Stimulated activated CD4-positive, alpha-beta T cell treated with anti-CD3 and anti-CD28 coated beads, Interleukin-12 subunit alpha, Interleukin-12 subunit beta, amount 100 ng/mL, for 4 hours (primary cell): ENCODE data around the gene MEIS2.

Experiments used
- DNase-seq: peaks from one replicate; pipeline ENCODE4 v3.0.0-alpha.2; 2020

Gene MEIS2

DNA sequence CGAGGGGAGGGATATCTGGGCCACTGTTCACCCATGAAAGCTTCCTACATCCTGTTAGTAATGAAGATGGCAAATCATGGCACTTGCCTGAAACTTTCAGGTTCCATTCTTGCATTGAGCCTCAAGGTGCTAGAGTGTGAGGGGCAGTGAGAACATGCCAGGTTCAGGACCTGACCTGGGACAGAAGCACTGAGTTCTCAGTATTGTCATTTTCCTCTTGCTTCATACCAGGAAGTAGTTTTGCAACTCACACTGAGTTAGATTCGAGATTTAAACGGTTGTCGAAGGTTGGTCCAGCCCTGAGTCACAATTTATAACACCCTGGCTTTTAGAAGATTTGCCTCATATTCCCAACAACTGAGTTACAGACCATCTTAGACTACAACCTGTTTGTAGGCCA lies 11.8 kb upstream of the MEIS2 start:
- no peak for DNase-seq

DNA sequence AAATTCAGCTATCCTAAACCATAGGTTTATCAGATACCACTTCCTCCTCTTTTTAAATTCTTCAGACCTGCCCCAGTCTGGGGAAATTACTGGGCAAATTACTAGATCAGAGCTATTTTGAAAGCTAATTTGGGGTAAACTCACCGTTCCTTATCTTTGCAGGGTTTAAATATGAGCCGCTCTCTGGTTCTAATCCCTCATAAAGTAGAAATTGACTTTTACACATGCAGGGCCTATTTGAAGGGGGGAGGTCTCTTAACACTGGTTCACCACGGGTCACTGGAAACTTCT lies 11.0 kb upstream of the MEIS2 start:
- DNase-seq, result no peak

DNA sequence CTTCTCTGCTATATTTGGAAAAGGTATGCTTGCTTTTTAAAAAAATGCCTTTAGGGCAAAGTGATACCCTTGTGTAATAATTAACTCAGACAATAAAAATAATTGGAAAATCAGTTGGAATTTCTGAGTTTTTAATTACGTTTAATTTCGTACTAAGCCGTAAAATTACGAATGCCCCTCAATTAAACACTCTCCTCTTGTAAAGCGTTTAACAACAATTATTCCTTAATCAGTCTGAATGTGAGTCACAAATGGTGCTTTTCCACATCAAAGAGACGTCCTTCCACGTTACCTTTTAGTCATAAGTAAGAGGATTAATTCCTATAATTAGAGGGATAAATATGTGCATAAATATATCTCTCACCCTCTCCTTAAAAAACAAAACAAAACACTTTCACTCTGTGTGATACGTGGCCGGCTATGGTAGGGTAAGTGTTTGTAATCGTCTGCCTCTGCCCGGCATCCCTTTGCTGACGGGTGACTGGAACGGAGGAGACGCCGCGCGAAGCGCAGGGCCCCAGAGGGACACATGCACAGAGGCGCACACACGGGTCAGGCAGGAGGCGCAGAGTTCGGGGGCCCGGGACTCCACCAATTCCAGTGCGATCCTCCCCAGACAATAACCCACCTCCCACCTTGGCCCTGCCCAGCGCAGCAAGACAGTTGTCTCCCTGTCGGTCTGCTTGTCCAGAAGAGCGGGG lies 9.7 kb upstream of the MEIS2 start:
- DNase-seq, result no peak

DNA sequence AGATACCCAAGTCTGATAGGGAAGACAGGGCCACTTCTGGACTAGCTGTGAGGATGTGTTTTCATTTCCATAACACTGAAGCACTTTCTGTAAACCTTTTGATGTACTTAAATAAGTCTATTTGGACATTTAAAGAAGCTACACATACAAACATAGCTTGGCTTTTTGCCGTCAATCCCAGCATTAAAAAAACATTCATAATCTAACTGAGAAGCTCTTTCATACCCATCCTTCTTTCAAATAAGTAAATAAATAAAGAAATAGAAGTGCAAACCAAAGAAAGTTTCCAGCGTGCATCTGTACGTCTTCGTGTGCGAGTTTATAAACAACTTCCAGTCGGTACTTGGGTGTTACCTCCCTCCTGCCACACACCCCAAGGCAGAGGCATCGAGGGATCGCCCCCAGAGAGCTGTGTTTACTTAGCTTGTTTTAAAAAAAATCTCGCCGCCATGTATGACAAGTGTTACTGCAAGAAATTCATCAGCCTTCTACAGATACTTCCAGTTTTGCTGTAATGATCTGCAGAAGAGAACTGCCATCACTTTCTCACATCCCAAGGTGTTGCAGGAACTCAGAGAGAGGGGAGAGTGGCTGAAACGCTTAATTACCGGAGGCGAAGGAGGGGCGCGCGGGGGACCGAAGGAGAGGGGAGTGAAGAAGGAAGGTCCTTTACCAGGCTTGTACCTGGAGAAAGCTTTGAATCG lies 9.0 kb upstream of the MEIS2 start:
- DNase-seq, result no peak

DNA sequence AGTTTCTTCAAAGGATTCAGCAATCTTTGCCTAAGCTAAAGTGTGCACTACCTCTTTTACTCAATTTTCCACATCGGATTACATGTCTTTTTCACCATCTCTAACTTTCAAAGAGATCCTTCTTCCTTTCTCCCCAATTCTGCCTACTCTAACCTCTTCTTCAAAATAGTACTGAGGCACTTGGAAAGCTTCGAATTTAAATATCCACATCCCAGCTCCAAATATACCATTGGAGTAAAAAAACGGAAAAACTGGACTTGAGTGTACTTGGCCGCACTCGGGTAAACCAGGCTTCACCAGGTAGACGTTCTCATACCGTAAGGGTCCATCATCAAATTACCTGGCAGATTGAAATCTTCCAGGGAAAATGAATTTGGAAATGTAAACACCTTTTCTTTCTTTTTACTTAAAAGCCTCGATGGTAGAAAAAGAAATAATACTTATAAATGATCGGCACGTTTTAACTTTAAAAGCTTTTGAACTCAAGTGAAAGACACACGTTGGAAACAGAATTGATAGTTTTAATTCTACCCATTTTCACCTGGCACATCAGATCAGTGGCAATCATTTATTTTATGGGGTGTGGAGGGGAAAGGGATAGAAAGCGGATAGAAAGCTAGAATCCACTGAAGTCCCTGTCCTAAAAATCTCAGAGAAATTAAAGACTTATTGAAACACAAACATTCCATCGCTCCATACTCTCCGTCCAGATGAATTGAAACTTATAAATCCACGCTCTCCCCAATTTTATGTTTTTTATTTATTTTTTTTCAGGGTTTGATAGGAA lies 8.2 kb upstream of the MEIS2 start:
- no peak for DNase-seq

DNA sequence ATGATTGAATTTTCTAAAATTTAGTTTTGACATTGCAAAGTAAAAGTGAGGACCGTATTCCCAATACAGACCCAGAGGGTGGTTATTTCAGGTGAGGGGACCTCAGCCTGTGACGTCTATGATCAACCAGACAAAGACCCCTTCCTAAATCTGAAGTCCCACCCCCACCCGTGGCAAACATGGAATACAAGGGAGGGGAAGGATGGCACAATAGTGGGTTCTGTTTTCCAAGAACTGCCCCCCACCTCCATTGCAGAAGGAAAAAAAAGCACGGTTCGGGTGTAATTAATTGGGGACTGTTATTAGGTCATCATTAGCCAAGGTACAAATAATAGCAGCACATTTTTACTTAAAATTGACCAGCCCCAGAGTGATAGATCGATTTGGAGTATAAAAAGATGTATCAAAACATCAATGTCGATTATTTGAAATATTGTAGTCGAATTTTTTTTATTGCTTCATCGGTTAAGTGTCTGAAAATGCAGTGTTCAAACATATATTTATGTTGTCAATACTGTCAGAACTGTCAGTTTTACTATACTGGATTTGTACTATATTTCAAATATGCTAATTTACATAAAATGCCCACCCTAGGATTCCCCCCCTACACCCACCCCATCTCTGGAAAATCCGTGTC lies 7.5 kb upstream of the MEIS2 start:
- DNase-seq, result no peak

DNA sequence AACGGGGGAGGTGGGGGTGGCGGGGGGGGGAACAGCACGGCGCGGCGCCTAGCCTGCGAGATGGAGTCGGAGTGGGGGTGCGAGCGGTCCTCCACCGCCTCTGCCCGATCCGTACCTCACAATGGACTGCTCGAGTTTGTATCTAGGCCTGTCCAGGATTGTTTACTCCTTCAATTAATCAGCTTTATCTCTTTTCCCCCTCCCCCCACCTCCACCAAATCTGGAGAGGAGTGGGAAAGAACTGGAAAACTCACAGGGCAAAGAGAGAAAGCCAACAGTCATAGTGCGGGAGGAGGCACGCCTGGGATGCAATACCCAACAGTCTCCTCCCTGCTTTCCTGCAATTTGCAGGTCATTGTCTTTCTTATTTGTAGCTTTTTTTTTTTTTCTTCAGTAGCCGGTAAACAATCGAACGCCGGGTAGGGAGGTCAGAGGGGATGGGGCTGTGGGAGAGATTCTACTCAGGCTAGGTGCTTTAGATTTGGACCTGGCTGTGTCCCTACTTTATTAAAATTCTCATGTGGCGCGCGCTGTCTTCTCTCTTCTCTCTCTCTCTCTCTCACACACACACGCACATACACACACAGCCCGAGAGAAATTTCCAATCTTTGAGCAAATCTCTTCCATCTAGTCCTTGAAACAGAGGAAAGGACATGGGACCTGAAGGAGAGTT lies 6.9 kb upstream of the MEIS2 start:
- DNase-seq, result no peak

DNA sequence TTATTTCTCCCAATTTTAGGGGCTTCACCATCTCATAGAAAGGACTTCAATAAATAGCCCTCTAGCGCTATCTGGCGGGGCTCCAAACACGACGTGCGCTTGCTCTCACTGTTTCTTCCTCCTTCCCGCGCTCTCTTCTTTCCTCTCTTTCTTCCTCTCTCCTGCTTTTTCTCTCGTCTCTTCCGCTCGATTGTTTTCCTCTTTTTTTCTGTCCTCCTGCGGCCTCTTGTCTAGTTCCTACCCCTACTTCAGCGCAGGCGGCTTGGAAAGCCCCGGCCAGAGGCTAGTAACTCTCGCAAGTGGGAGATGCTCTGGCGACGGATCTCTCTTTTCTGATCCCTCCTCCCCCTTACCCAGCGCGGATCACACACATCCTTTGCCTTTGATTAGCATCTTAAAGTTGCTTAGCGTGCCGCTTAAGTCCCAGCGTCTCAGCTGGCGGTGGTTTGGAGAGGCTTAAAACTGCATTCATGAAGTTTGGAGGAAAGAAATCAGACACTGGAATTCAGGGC lies 6.2 kb upstream of the MEIS2 start:
- DNase-seq, result no peak

DNA sequence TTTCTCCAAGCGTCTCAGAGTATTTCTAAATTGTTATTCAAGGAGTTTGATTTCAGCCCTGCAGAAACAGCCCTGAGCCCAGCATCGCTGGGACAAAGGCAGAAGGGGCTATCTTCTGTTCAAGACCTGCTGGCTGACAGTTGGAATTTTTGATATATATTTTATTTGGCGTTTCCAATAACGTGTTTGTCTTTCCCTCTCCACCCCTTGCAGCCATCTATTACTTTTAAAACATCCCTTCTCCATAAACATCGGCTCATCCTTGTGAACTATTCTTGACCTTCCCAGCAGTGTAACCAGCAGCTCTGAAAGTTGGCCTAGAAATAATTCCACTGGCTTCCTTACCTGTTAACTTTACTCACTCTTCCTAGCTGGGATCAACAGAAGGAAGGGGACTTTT lies 5.5 kb upstream of the MEIS2 start:
- no peak for DNase-seq

DNA sequence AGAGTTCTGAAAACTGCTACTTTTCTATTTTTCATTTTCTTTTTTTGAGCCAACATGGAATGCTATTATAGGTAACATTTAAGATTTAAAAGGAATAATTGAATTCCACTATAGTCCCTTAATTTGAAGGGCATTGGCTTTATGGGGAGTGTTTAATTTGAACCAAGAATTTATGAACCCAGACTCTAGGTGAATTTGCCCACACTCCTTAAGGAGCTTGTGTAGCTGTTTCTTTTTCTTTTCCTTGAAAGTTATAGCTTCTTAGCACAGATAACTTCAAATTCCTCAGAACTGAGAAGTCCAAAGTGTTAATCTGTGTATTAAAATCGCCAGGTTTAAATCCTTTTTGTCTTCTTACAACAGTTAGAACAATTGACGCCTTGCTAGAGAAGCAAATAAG lies 4.7 kb upstream of the MEIS2 start:
- no peak for DNase-seq

DNA sequence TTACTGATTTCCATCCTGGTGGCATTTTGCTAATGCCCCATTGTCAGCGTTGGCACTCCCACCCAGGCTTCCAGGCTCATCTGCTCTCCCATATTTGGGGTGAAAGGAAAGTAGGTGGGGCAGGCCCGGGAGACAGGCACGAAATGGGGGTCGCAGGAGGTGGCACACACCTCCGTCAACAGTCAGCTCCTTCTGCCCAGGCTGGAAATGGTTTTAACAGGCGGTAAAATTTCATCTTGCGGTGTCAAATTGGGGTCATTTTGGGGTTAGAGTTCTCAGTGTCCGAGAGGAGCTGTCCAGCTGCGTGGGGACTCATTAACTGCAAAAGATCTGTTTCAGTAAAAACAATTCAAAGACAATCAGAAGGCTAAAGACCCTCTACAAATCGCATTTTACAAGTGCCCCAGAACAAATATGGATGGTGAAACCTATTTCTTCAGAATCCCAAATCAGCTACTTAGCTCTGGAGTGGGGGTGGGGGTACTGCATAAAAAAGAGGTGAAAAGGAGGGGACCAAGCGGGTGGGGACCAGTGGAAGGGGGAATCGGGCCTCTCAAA lies 4.2 kb upstream of the MEIS2 start:
- DNase-seq, result no peak

DNA sequence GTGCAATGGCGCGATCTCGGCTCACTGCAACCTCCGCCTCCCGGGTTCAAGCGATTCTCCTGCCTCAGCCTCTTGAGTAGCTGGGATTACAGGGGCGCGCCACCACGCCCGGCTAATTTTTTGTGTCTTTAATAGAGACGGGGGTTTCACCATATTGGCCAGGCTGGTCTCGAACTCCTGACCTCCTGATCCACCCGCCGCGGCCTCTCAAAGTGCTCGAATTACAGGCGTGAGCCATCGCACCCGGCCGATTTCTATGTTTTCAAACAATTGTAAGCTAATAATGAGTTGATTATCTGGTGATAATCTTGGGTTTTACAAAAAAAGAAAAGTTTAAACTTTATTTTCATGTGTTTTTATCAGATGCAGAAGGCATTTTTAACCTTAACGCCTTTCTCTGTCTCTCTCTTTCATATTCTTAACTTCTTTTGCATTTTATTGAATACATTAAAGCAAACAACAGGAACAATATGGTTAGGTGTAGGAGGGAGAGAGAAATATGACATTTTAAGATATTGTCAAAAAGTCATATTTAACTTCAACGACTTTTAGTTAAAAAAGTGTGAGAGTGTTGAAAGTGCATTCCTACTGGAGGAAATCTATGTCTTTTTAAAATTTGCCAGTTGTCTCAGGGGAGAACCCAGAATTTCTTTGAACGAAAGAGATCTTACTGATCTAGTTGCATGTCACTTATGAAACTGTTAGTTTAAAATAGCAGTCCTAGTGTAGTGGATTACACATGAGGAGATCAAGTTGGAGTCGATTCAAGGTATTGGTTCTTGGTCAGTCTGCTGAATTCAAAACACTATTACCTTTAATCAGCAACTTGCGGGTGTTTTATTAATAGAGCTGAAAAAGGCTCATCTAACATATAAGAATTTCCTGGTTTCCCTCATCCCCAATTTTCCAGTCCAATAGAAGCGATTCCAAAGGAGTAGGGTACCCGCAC lies 3.4 kb upstream of the MEIS2 start:
- DNase-seq, result no peak

DNA sequence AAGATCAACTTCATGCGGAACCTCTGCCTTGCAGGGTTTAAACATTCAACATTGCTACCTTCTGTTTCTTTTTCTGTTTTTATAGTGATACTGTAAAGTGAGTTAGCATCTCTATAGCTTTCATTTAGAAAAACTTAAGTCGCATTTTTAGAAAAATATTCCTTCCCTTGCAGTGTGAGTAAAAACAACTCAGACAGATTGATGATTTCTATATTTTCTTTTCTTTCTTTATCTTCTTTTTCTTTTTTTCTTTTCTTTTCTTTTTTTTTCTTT lies 2.8 kb upstream of the MEIS2 start:
- no peak for DNase-seq

DNA sequence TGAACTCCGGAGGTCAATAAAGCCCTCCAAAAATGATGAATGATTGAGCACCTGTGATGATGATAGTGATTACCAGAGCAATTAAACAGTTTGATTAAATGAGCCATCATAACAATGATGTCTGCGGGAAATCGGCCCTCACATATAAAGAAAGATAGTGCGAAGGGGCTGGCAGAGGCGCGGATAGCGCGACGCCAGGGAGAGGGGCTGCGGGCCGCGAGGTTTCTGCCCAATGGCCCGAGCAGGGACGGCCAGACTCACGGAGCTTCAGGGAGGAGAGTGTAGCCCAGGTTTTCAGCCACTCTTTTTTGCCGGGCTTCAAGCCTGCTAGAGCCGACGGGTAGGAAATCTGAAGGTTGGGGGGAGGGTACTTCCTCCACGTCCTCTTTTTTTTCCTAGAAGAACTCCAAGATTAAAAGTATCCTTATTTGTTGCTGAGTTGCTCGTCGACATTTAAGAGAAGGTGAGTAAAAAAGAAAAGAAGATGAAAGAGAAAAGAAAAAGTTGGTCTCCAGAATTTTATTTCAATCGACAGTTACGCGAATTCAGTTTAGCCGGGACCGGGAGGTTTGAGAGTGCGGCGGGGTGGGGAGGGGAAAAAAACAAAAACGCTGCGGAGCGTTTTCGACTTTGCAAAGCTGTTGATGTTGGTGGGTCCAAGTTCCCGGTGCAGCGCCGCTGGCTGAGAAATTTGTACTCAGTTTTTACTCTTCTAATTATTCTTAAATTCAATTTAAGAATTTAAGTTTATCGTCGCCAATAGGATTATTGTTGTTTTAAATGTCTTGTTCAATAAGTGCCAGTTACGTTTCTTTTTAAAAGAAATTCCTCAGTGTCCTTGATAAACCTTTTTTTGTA lies 2.2 kb upstream of the MEIS2 start:
- no peak for DNase-seq

DNA sequence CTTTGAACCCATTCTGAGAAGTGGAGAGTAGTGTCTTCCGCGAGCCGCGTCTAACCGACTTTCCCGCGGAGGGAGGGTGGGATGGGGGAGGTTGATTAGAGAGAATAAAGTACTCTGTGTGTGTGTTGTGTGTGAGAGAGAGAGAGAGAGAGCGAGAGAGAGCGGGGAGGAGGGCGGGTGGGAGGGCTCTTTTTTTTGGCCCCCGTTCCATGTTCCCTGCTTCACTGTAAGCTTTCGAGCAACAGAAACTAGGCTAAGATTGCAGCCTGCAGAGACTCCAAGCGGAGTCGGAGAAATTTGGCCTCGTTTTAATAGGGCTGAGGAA lies 1.6 kb upstream of the MEIS2 start:
- no peak for DNase-seq

DNA sequence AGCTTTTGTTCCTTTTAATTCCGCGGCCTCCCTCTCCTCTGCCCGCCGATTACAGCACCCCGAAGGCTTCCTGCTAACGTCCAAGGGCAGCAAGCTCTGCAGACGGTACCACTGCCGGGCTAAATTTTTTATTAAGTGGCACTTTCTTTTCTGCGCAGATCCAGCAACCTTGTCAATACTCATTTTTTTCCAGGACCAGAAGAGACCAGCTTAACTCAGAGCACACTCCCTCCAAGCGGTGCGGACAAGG lies 542 bp upstream of the MEIS2 start:
- no peak for DNase-seq

DNA sequence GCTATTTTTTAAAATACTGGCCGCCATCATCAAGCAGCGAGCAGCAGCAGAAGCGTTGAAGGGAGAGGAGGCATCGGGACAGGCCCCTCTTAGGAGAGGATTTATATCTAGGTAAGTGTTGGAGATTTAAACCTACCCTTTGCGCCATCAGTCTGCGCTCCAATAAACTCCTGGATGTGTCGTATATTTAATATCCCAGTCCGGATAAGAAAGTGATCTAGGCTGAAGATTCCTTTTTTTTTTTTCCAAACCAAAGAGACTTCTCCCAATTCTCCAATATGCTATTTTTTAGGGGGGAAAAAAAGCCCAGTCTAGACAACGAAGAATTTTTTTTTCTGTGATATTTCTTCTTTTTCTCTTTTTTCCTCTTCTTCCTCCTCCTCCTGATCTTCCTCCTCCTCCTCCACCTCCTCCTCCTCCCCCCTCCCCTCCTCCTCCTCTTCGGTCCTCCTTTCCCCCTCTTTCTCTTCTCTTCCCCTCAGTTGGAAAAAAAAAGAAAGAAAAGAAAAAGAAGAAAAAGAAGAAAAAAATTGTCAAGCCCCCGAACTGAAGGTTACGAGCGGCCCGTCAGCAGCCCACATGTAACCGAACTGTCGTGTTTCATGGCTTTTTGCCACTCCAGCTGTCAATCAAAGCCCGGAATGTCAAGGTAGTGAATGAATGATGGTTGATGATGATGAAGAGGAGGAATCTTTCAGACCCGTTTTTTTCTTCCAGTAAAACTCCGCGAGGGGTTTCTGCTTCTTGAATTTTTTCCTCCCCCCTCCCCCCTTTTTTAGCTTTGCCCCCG lies 835 bp downstream of the MEIS2 start:
- DNase-seq, result no peak

DNA sequence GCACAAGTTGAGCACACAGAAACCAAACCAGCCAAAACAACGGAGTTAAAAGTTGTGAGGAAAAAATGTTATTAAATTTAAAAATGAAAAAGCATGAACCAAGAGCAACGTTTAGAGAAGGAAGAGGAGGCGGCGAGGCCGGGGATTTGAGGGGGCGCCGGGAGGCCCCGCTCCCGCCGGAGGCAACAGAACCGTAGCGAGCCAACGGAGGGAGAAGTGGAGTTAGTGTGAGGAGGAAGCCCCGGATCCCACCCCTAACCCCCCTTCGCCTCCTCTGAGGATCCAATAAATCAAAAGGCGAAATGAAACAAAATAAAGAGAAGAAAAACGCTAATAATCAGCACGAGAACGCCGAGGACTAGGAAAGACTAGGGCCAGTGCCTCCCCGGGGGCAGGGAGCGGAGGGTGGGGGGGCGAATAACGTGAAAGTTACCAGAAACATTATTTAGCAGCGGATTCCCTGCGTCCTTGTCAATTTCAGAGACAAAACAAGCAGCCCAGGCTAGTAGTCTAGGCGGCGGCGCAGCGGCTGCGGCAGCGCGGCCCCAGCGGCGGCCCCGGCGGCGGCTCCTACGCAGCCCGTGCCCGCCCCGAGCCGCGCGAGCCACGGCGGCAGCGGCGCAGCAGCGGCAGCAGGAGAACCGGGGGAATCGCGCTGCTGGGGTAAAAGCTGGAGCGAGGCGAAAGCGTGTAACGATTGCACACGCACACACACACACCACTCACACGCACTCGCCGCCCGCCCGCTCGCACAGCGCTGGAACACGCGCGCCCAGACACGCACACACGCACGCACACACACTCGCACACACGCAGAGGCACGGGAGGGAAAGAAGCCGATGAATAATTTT lies 1.7 kb downstream of the MEIS2 start:
- no peak for DNase-seq

DNA sequence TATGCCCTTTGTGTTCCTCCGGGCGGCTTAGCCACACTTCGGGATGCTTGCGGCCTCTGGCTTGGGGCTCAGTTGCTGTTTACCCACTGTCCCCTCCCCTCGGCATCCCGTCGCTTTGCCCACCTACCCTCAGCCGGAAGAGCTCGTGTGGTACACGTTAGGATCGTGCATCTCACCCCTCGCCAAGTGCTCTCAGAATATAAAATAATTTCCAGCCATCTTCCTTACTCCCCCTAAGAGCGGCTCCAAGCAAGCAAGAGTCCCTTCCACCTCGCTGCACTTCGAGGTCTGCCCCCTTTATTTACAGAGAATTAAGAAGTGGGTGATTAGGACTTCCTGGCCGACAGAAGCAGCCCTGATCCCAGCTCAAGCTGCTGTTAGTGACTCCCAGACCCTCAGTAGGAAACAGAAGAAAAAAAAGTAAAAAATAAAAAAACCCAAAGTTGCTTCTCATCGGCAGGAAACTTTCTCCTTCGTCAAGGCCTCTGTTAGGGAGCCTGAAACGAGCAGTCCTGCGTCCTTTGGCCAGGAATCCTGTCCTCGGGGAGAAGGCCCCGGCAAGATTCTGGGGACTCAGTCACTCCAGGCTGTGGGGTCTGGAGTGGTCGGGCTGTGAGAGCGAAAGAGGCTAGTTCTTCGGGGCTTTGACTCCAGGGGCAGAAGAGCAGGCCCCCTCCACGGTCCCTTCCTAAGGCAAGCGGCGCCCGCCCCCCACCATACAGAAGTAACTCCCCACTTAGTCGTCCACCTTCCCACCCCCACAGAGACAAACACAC lies 3.0 kb downstream of the MEIS2 start:
- no peak for DNase-seq
